GM12865 (cell line): ENCODE results near the gene TMIGD3.
A peak's percentile ranks its signal among the peaks of the same experiment; 100 is the strongest.

ENCODE experiments used
- DNase-seq: peaks from one replicate; pipeline ENCODE4 v3.0.0; 2010; ENCODE audit warnings: low read depth
- H3K4me3 ChIP-seq: 2 replicates; pipeline ENCODE4 v1.5.1; 2011; ENCODE audit warnings: mild to moderate bottlenecking, low read depth, low read length, control low read depth
- TF ChIP-seq, protein P1 (sequence below): IDR thresholded peaks from 2 replicates; pipeline ENCODE4 v1.5.1; 2011; ENCODE audit warnings: low read length, control low read depth, low read depth, inconsistent platforms; ENCODE audit not compliant: insufficient read depth; ENCODE audit errors: missing control alignments

Gene TMIGD3

DNA sequence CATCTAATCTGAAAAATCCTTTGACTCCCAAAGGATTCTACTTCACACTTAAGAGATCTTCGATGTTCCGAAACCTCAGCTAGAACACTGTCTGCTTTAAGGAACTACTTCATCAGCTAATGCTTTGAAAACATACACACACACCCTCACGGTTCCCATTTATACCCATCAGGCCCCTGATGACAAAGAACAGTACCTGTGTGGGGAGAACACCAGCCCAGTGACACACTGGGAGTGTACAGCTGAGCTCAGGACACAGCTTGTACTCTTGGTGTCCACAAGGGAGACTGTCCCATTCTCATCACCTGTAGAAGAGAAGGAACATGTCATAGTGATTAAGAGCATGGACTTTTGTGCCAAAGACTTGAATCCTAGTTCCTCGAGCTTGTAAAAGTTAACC lies 61.0 kb downstream of the TMIGD3 start:
- H3K4me3 ChIP-seq, result no peak overlapping the region
- TF ChIP-seq, protein P1, sequence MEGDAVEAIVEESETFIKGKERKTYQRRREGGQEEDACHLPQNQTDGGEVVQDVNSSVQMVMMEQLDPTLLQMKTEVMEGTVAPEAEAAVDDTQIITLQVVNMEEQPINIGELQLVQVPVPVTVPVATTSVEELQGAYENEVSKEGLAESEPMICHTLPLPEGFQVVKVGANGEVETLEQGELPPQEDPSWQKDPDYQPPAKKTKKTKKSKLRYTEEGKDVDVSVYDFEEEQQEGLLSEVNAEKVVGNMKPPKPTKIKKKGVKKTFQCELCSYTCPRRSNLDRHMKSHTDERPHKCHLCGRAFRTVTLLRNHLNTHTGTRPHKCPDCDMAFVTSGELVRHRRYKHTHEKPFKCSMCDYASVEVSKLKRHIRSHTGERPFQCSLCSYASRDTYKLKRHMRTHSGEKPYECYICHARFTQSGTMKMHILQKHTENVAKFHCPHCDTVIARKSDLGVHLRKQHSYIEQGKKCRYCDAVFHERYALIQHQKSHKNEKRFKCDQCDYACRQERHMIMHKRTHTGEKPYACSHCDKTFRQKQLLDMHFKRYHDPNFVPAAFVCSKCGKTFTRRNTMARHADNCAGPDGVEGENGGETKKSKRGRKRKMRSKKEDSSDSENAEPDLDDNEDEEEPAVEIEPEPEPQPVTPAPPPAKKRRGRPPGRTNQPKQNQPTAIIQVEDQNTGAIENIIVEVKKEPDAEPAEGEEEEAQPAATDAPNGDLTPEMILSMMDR, result no peak
- DNase-seq, result peak; percentile 14

GRCh38 chr1:111441573-111442192 lies 61.8 kb downstream of the TMIGD3 start:
- DNase-seq, result peak; percentile 72
- H3K4me3 ChIP-seq, result no peak overlapping the region
- TF ChIP-seq, protein P1, result peak; percentile 73

DNA sequence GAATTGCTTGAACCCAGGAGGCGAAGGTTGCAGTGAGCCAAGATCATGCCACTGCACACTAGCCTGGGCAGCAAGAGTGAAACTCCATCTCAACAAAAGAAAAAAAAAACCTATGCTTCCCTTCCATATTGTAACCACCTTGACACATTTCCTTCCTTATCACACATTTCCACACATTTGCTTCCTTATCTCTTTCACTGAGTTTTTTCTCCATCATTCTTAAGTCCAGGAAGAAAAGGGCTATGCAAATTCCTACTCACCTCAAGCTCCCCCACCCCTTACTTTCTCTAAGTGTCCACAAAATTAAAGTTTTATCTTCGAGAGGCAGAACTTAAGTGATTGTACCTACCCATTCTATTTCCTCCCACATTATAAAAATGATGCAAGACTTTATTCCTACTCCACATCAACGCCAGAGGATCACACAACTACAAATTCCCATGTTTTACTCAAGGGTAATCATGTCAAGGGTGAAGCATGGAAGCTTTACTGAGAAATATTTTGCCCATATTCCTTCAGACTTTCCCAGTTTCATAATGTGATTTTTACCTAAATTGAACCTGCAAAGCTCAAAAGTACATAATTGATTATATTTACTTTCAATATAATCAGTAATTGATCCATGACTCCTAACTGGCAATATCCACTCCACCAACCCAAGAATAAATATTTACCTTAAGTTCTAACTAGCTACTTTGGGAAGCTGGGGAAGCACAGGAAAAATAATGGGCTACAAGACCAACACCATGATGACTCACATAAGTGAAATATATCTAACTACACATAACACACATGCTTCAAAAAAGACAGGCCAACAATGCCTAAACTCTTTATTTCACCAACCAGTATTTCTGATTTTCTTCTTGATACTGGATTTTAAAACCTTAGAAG lies 63.7 kb downstream of the TMIGD3 start:
- TF ChIP-seq, protein P1, result no peak
- no peak overlapping the region for H3K4me3 ChIP-seq
- no peak for DNase-seq

- no peak for DNase-seq
- TF ChIP-seq, protein P1, result no peak
- no peak overlapping the region for H3K4me3 ChIP-seq
Observed at GRCh38 chr1:111436726-111437125, 66.7 kb downstream of the TMIGD3 start.
